ENCODE data around the gene ZNF43.
"Not testable (repeated sequence)": the region's sequence is repeated elsewhere in the genome, so short reads cannot be mapped to it uniquely, and the experiment has no call there.

The ZNF43 gene

DNA sequence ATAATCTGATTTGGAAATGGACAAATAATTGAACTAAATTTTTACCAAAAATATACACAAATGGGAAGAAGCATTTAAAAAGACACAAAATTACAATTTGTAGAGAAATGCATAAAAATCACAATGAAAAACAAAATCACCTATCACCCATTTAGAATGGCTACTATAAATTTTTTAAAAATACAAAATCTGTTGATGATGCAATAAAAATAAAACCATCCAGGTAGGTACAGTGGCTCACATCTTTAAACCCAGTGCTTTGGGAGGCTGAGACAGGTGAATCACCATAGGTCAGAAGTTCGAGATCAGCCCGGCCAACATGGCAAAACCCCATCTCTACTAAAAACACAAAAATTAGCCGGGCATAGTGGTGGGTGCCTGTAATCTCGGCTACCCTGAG is 23.5 kb downstream of the ZNF43 start:
- no peak for DNase-seq (ENCODE audit: low read depth in 2 of 3, low spot score in 1 of 3)

DNA sequence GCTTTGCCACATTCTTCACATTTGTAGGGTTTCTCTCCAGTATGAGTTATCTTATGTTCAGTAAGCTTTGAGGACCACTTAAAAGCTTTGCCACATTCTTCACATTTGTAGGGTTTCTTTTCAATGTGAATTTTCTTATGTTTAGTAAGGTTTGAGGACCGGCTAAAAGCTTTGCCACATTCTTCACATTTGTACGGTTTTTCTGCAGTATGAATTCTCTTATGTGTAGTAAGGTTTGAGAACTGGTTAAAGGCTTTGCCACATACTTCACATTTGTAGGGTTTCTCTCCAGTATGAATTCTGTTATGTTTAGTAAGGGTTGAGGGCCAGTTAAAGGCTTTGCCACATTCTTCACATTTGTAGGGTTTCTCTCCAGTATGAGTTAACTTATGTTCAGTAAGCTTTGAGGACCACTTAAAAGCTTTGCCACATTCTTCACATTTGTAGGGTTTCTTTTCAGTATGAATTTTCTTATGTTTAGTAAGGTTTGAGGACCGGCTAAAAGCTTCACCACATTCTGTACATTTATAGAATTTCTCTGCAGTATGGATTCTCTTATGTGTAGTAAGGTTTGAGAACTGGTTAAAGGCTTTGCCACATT is 27.5 kb downstream of the ZNF43 start:
- DNase-seq (ENCODE audit: low read depth in 2 of 3, low spot score in 1 of 3) = not testable (repeated sequence)

DNA sequence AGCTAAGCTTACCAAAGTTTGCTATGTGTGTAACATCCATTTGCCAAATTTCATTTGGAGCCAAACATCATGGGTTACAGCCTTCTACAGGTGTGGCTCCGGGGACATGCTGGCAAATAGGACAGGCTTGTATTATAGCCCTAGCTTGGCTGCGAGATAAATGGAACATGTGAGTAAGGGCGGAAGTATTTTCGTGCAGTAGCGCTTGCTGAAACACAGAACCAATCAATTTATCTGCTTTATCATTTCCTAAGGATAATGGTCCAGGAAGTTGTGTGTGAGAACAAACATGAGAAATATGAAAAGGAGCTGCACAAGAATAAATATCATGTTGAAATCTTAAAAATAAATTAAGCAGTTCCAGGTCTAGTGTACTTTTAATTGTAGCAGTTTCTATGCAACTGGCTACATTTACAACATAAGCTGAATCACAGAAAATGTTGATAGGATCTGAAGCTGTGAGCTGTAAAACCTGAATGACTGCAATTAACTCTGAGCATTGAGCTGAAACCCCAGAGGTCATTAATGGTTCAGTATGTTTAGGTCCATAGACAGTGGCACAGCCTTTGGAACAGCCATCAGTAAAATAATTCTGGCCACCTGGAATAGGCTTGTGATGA is 46.4 kb downstream of the ZNF43 start:
- DNase-seq (ENCODE audit: low read depth in 2 of 3, low spot score in 1 of 3) = no peak

DNA sequence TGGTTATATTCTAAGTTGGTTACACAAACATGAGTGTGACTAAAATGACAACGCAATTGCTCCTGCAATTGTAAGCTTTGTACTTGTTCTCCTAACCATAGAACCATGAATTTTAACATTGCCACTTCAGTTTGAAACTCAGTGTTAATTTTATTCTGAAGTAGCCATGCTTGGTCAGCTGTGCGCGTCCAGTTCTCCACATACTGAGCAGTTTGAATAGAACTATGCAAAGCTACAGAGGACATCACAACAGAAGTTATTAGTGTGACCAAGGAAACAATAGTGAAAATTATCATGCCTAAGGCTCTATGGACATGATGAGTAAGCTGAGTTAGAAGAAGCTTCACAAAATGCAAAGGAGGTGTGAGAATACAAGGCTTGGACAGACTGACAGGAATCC is 49.0 kb downstream of the ZNF43 start:
- DNase-seq (ENCODE audit: low read depth in 2 of 3, low spot score in 1 of 3) = no peak

DNA sequence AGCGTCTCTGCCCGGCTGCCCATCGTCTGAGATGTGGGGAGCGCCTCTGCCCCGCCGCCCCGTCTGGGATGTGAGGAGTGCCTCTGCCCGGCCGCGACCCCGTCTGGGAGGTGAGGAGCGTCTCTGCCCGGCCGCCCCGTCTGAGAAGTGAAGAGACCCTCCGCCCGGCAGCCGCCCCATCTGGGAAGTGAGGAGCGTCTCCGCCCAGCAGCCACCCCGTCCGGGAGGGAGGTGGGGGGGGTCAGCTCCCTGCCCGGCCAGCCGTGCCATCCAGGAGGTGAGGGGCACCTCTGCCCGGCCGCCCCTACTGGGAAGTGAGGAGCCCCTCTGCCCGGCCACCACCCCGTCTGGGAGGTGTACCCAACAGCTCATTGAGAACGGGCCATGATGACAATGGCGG is 60.2 kb downstream of the ZNF43 start:
- not testable (repeated sequence) for DNase-seq (ENCODE audit: low read depth in 2 of 3, low spot score in 1 of 3)

DNA sequence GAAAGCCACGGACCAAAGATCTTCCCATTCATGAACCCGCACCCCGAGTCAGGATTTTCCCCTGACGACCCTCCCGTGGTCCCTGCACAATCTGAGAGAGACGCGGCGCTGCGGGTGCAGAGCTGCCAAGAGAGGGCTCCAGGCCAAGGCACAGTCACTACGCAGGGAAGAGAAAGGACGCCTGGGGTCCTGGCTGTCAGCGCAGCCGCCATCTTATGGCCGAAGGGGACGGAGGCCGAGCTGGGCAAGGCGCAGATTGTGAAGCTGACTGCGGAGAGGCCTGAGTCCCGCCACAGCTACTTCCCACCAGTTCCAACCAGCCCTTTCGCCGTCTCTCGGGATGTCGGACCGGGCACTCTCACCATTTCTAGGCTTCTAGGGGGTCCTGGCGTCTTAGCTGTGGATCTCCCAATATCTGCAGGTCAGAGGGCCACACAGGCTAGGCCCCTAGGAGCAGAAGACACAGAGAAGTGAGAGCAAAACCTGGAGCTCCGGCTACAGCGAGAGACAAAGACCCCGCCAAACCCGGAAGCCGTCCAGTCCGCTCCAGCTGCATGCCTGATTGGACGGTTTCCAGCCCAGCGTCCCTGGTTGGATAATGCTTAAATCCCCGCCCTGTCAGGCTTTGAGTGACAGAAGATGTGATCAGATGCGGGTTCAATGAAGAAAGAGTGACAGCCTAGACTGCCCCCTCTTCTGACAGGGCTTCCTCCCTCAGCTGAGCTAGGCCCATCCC is 68.7 kb downstream of the ZNF43 start, which contains the start of gene ZNF100:
TSS of gene ZNF100 (minus strand) at position 515 of the 736 bp plus-strand sequence. CDS start at position 365, 150 bp downstream.
- DNase-seq (ENCODE audit: low read depth in 2 of 3, low spot score in 1 of 3) = peak; percentile 76 to 83 (median 83)

DNA sequence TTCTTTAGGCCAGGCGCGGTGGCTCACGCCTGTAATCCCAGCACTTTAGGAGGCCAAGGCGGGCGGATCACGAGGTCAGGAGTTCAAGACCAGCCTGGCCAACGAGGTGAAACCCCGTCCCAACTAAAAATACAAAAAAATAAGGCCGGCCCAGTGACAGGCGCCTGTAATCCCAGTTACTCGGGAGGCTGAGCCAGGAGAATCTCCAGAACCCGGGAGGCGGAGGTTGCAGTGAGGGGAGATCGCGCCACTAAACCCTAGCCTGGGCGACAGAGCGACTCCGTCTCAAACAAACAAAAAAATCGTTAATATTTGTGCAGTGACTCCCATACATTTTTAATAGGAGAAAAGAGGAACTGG is 69.3 kb downstream of the ZNF43 start:
- DNase-seq (ENCODE audit: low read depth in 2 of 3, low spot score in 1 of 3) = not testable (repeated sequence)

DNA sequence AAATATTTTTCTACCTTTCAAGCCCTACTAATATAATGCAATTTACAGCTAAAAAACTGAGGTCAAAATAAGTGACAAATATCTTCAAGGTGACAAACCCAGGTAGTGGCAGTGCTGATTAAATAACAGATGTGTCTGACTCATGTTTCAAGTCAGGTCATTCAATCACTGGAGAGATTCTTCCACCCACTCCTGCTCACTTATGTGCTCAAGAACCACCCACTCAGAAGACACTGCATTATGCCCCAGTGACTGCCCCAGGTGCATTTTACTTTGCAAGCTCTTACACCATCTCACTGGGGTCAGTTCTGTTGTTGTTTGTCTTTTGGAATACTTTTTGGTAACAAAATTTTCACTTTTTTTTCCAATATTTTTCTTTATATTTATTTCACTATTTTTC is 70.8 kb downstream of the ZNF43 start:
- DNase-seq (ENCODE audit: low read depth in 2 of 3, low spot score in 1 of 3) = peak in 1 of 3 donors; percentile 21

DNA sequence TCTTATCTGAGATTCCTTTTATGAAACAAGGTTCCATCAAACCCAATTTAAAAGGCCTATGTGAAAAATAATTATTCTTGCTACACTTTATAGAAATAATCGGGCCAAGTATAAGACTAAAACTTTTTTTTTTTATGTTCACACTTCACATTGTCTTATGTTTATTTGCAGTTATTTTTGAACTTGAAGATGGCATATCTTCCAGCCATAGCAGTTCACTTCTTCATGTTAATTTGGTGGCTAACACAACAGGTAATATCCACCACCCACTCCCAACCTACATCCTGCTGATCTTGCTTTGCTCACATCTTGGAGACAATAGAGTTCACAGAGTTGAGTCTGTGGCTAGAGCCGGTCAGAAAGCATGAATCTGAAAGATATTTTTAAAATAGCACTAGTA is 74.4 kb downstream of the ZNF43 start:
- DNase-seq (ENCODE audit: low read depth in 2 of 3, low spot score in 1 of 3) = not testable (repeated sequence)

DNA sequence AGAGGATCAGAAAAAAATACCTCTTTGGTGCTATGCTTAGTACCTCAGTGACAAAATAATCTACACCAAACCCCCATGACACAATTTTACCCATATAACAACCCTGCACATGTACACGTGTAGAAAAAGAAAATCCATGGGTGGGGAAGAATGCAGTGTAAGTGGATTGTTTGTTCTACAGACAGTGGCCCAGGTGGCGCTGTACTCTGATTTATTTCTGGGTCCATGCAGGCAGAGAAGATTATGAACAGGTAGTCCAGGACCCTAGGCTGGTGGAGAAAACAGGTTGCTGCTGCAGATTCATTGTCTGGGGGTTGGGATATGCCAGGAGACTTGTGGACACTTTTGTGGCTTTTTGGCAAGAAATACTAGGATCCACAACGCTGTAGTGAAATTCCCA is 77.7 kb downstream of the ZNF43 start:
- no peak for DNase-seq (ENCODE audit: low read depth in 2 of 3, low spot score in 1 of 3)

DNA sequence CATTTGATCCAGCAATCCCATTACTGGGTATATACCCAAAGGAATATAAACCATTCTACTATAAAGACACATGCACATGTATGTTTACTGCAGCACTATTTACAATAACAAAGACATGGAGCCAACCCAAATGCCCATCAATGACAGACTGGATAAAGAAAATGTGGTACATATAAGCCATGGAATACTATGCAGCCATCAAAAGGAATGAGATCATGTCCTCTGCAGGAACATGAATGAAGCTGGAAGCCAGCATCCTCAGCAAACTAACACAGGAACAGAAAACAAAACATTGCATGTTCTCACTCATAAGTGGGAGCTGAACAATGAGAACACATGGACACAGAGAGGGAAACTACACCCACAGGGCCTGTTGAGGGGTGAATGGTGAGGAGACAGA is 80.4 kb downstream of the ZNF43 start:
- DNase-seq (ENCODE audit: low read depth in 2 of 3, low spot score in 1 of 3) = not testable (repeated sequence)

Data from stimulated activated CD4-positive, alpha-beta T cell treated with anti-CD3 and anti-CD28 coated beads, Interleukin-12 subunit alpha, Interleukin-12 subunit beta, amount 100 ng/mL, for 48 hours (primary cell).